OCI-LY7 (cell line): ENCODE measurements around the gene EPHA6. TPM values are rescaled to one million over a fixed set of nuclear protein-coding genes. Genes with fewer than 3 reads are reported as not detected.
"Not testable (repeated sequence)": the region's sequence is repeated elsewhere in the genome, so short reads cannot be mapped to it uniquely, and the experiment has no call there.

Experiments used
- BruUV-seq: library from RNA; stranded (reverse); fragments of 400-500 nt; replicated peaks from 2 replicates; lab custom pipeline; 2021; lab: Mats Ljungman, UMichigan
- CTCF ChIA-PET: fragments of 300-600 bp; sonication (Branson Sonifier 250); formaldehyde crosslinking; loops from one replicate; lab custom pipeline; 2022; ENCODE audit warnings: antibody characterized with exemption; ENCODE audit not compliant: unreplicated experiment; lab: Charles Lee
- POLR2A ChIA-PET: fragments of 300-600 bp; sonication (Branson Sonifier 250); formaldehyde crosslinking; loops from one replicate; lab custom pipeline; 2022; ENCODE audit warnings: antibody characterized with exemption; lab: Charles Lee
- DNase-seq: peaks from one replicate; pipeline ENCODE4 v3.0.0-alpha.2; 2015; ENCODE audit warnings: low spot score
- H2AFZ ChIP-seq: fragments of 200-600 bp; sonication (generic), shearing (Covaris generic); 2 replicates; pipeline ENCODE4 v1.6.1; 2014; ENCODE audit warnings: mild to moderate bottlenecking, antibody characterized with exemption, low read length, moderate library complexity
- H3K27ac ChIP-seq: fragments of 200-600 bp; sonication (generic); 2 replicates; pipeline ENCODE4 v1.5.1; 2014; ENCODE audit warnings: mixed run types, low read depth, mild to moderate bottlenecking, moderate library complexity, low read length, inconsistent platforms; ENCODE audit not compliant: poor library complexity, severe bottlenecking
- H3K36me3 ChIP-seq: fragments of 200-600 bp; sonication (generic); 2 replicates; pipeline ENCODE4 v1.6.1; 2014; ENCODE audit warnings: mild to moderate bottlenecking, antibody characterized with exemption, low read length, moderate library complexity, mixed read lengths; ENCODE audit not compliant: insufficient read depth
- H3K4me1 ChIP-seq: fragments of 200-600 bp; sonication (generic); 2 replicates; pipeline ENCODE4 v1.5.1; 2014; ENCODE audit warnings: mild to moderate bottlenecking, low read length; ENCODE audit not compliant: insufficient read depth, poor library complexity, severe bottlenecking
- H3K4me2 ChIP-seq: fragments of 200-600 bp; sonication (generic); 2 replicates; pipeline ENCODE4 v1.6.1; 2014; ENCODE audit warnings: mild to moderate bottlenecking, low read length
- H3K4me3 ChIP-seq: fragments of 200-600 bp; sonication (generic); 2 replicates; pipeline ENCODE4 v1.5.1; 2014; ENCODE audit warnings: mild to moderate bottlenecking, low read depth, low read length; ENCODE audit not compliant: poor library complexity, severe bottlenecking
- H3K79me2 ChIP-seq: fragments of 200-600 bp; sonication (generic); 2 replicates; pipeline ENCODE4 v1.6.1; 2016; ENCODE audit warnings: low read depth, mild to moderate bottlenecking, low read length, moderate library complexity, mixed read lengths; ENCODE audit not compliant: insufficient read depth
- H3K9me2 ChIP-seq: fragments of 200-600 bp; sonication (generic); 2 replicates; pipeline ENCODE4 v1.6.1; 2016; ENCODE audit warnings: mild to moderate bottlenecking, low read length, mixed read lengths; ENCODE audit not compliant: insufficient read depth
- H3K9me3 ChIP-seq: fragments of 200-600 bp; sonication (generic); 2 replicates; pipeline ENCODE4 v1.6.1; 2014; ENCODE audit warnings: mild to moderate bottlenecking, mixed run types, low read length, mixed read lengths
- H4K20me1 ChIP-seq: fragments of 200-600 bp; sonication (generic); 2 replicates; pipeline ENCODE4 v1.6.1; 2014; ENCODE audit warnings: mild to moderate bottlenecking, antibody characterized with exemption, low read length, moderate library complexity, mixed read lengths; ENCODE audit not compliant: insufficient read depth
- EZH2phosphoT487 ChIP-seq: fragments of 200-600 bp; sonication (generic); IDR thresholded peaks from 2 replicates; pipeline ENCODE4 v1.6.1; 2018; ENCODE audit warnings: low read depth, borderline replicate concordance, mild to moderate bottlenecking, mixed run types, antibody characterized with exemption, low read length, moderate library complexity, mixed read lengths
- intact Hi-C: fragments of 100-400 bp; cut with micrococcal nuclease; formaldehyde crosslinking; loops from one replicate; pipeline ENCODE4 v1.10.0; 2022; ENCODE audit not compliant: unreplicated experiment
- total RNA-seq, 2 experiments: library from RNA; depleted of rRNA in 1 of 2; stranded (reverse); fragments of >200 nt in 1 of 2; shearing (Covaris generic) in 1 of 2; gene quantifications; 2 replicates each; pipeline ENCODE4 v1.2.3, GENCODE V29; 2014 to 2022
- TF ChIP-seq, protein P1 (sequence below): fragments of 200-600 bp; sonication (generic); conservative IDR thresholded peaks from 2 replicates; pipeline ENCODE4 v1.5.1; 2014; ENCODE audit warnings: mild to moderate bottlenecking, antibody characterized with exemption, low read length, moderate library complexity, mixed read lengths

Gene EPHA6
- total RNA-seq, 2 experiments from 2014 or later: not detected

DNA sequence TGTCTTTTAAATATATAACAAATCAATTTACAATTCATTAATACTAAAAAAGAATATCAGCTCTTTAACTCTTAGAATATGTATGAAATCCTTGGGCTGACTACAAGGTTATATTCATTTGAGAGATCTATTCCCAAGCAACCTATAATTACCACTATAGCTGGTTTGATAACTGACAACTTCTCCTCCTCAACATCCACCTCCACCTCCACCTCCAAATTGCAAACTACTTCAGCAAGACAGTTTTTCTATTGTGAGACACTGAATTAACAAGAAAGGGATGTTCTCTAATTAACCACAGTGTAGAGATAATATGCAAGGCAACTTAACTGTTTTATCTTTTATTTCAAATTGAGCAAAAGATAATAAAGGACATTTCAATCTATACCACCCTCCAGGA lies 665.3 kb downstream of the EPHA6 start:
- ChIA-PET POLR2A (no interaction called here), CTCF (no interaction called here)
- no peak overlapping the region for H3K27ac ChIP-seq
- DNase-seq: no peak
- no peaks in the 10 kb centered on the region for H3K4me1 ChIP-seq
- no peak overlapping the region for H2AFZ ChIP-seq
- no peaks in the 10 kb centered on the region for H3K36me3 ChIP-seq
- H4K20me1 ChIP-seq: no peaks in the 10 kb centered on the region
- H3K4me3 ChIP-seq: no peak overlapping the region
- no peaks in the 10 kb centered on the region for H3K79me2 ChIP-seq
- no peak for TF ChIP-seq EZH2phosphoT487
- TF ChIP-seq, protein P1, sequence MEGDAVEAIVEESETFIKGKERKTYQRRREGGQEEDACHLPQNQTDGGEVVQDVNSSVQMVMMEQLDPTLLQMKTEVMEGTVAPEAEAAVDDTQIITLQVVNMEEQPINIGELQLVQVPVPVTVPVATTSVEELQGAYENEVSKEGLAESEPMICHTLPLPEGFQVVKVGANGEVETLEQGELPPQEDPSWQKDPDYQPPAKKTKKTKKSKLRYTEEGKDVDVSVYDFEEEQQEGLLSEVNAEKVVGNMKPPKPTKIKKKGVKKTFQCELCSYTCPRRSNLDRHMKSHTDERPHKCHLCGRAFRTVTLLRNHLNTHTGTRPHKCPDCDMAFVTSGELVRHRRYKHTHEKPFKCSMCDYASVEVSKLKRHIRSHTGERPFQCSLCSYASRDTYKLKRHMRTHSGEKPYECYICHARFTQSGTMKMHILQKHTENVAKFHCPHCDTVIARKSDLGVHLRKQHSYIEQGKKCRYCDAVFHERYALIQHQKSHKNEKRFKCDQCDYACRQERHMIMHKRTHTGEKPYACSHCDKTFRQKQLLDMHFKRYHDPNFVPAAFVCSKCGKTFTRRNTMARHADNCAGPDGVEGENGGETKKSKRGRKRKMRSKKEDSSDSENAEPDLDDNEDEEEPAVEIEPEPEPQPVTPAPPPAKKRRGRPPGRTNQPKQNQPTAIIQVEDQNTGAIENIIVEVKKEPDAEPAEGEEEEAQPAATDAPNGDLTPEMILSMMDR: no peak
- no peaks in the 10 kb centered on the region for H3K9me2 ChIP-seq
- intact Hi-C loops: no loop called here
- no peak overlapping the region for H3K4me2 ChIP-seq
- no TSS peak for BruUV-seq
- H3K9me3 ChIP-seq: no peaks in the 10 kb centered on the region

DNA sequence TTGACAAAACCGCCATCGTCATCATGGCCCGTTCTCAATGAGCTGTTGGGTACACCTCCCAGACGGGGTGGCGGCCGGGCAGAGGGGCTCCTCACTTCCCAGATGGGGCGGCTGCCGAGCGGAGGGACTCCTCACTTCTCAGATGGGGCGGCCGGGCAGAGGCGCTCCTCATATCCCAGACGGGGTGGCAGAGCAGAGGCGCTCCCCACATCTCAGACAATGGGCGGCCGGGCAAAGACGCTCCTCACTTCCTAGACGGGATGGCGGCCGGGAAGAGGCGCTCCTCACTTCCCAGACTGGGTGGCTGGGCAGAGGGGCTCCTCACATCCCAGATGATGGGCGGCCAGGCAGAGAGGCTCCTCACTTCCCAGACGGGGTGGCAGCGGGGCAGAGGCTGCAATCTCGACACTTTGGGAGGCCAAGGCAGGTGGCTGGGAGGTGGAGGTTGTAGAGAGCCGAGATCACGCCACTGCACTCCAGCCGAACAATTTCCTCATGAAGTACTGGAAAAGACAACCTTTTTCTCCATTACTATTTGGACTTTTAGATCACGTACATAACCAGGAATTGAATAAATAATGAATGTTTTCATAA lies 666.4 kb downstream of the EPHA6 start:
- CTCF ChIA-PET: not testable (repeated sequence)

DNA sequence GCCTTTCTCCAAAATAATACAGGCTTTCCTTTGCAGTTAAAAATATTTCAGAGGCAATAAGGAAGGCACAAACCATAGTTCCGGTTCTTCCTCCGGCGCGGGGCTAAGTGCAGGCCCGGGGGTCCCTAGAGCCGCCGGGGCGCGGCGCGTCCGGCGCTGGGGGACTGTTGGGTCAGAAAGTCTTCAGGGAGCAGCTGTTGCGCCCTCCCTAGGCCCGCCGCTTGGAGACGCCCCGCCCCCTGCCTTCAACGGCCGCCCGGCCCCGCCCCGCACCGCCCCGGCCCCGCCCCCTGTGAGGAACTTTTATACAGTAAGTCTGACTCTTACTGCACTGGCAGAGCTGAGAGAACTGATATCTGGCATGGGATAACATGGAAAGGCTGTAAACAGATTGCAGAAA lies 667.0 kb downstream of the EPHA6 start:
- TF ChIP-seq, protein P1: no peak
- TF ChIP-seq EZH2phosphoT487: no peak
- no peaks in the 10 kb centered on the region for H3K9me2 ChIP-seq
- H3K79me2 ChIP-seq: no peaks in the 10 kb centered on the region
- no peak overlapping the region for H3K4me3 ChIP-seq
- H3K27ac ChIP-seq: no peak overlapping the region
- DNase-seq: no peak
- no peak overlapping the region for H3K4me2 ChIP-seq
- no peaks in the 10 kb centered on the region for H3K4me1 ChIP-seq
- no peak overlapping the region for H2AFZ ChIP-seq
- H3K36me3 ChIP-seq: no peaks in the 10 kb centered on the region
- no peaks in the 10 kb centered on the region for H3K9me3 ChIP-seq
- BruUV-seq: no TSS peak
- intact Hi-C loops: no loop called here
- H4K20me1 ChIP-seq: no peaks in the 10 kb centered on the region
- ChIA-PET CTCF (no interaction called here), POLR2A (no interaction called here)

More for the DNA sequence above, 666.4 kb downstream of the EPHA6 start:
- BruUV-seq, H3K4me3 ChIP-seq, H3K9me2 ChIP-seq, H3K9me3 ChIP-seq, H3K4me2 ChIP-seq, DNase-seq, H3K4me1 ChIP-seq, H2AFZ ChIP-seq, H4K20me1 ChIP-seq, H3K79me2 ChIP-seq, H3K36me3 ChIP-seq, intact Hi-C loops, POLR2A ChIA-PET, H3K27ac ChIP-seq: not testable (repeated sequence)
